Measurements from ENCODE around the gene CSNK1E.

- no peak for TF ChIP-seq SIX5 (IDR thresholded peaks at IDR 0.05; ENCODE audit: low read depth, low read length)
- TF ChIP-seq POLR2A (IDR thresholded peaks at IDR 0.05; ENCODE audit: control extremely low read depth in 1 of 2, low read depth in 2 of 2, low read length in 2 of 2), result no peak
- no peak for TF ChIP-seq SUZ12 (IDR thresholded peaks at IDR 0.05; ENCODE audit: low read length)
- TF ChIP-seq CEBPB (IDR thresholded peaks at IDR 0.05; ENCODE audit: low read depth, low read length), result no peak
- TF ChIP-seq CTCF (IDR thresholded peaks at IDR 0.05; ENCODE audit: control extremely low read depth in 1 of 3, insufficient read depth in 1 of 3, low read depth in 1 of 3, low read length in 3 of 3), result no peak
- TF ChIP-seq RAD21 (IDR thresholded peaks at IDR 0.05 in 1 of 2, conservative IDR thresholded peaks at IDR 0.05 in 1 of 2; ENCODE audit: low read depth in 2 of 2, low read length in 2 of 2), result no peak
- no peak for TF ChIP-seq KDM1A (IDR thresholded peaks at IDR 0.05; ENCODE audit: borderline replicate concordance, low read length)
Measured at GRCh38 chr22:38320605-38321402, 3.6 kb upstream of the CSNK1E start.

Measured in H1 (cell line).